Measurements from ENCODE around the gene COPA.
A peak's percentile ranks its signal among the peaks of the same experiment; 100 is the strongest.
"Not testable (repeated sequence)": the region's sequence is repeated elsewhere in the genome, so short reads cannot be mapped to it uniquely, and the experiment has no call there.

COPA gene

GRCh38 chr1:160325252-160325651 is 17.8 kb downstream of the COPA start:
- no peak overlapping the region for H3K4me3 Mint-ChIP-seq
- H3K27ac Mint-ChIP-seq = no peak overlapping the region
- H3K4me1 Mint-ChIP-seq = no peaks in the 10 kb centered on the region
- H3K27me3 Mint-ChIP-seq = no peaks in the 10 kb centered on the region
- no peak for ATAC-seq
- DNase-seq = no peak
- no peaks in the 10 kb centered on the region for H3K9me3 Mint-ChIP-seq
- H3K36me3 Mint-ChIP-seq (ENCODE audit: low read depth) = peaks cover 49% of the 10 kb centered on the region

GRCh38 chr1:160322831-160323230 is 20.2 kb downstream of the COPA start:
- no peak for ATAC-seq
- no peak overlapping the region for H3K27ac Mint-ChIP-seq
- H3K4me1 Mint-ChIP-seq = peaks cover 6% of the 10 kb centered on the region

GRCh38 chr1:160315359-160315758 is 27.7 kb downstream of the COPA start:
- no peaks in the 10 kb centered on the region for H3K27me3 Mint-ChIP-seq
- ATAC-seq (no peak), DNase-seq (no peak)
- H3K9me3 Mint-ChIP-seq = peaks cover 14% of the 10 kb centered on the region
- peak overlapping the region; percentile 40 for H3K27ac Mint-ChIP-seq
- H3K4me3 Mint-ChIP-seq = no peak overlapping the region
- H3K36me3 Mint-ChIP-seq (ENCODE audit: low read depth) = peaks cover 75% of the 10 kb centered on the region
- peaks cover 18% of the 10 kb centered on the region for H3K4me1 Mint-ChIP-seq

More at GRCh38 chr1:160322831-160323230, 20.2 kb downstream of the COPA start:
- Mint-ChIP-seq H3K27me3 (no peaks in the 10 kb centered on the region), H3K36me3 (ENCODE audit: low read depth) (peaks cover 57% of the 10 kb centered on the region), H3K9me3 (peaks cover 1% of the 10 kb centered on the region), H3K4me3 (no peak overlapping the region)
- DNase-seq = no peak

GRCh38 chr1:160309571-160309970 is 33.5 kb downstream of the COPA start:
- no peak overlapping the region for H3K27ac Mint-ChIP-seq
- no peaks in the 10 kb centered on the region for H3K4me1 Mint-ChIP-seq
- H3K9me3 Mint-ChIP-seq = no peaks in the 10 kb centered on the region
- ATAC-seq (no peak), DNase-seq (no peak)
- no peak overlapping the region for H3K4me3 Mint-ChIP-seq
- H3K27me3 Mint-ChIP-seq = no peaks in the 10 kb centered on the region
- peaks cover 62% of the 10 kb centered on the region for H3K36me3 Mint-ChIP-seq (ENCODE audit: low read depth)

GRCh38 chr1:160309185-160309557 is 33.9 kb downstream of the COPA start:
- no peaks in the 10 kb centered on the region for H3K4me1 Mint-ChIP-seq
- ATAC-seq (no peak), DNase-seq (no peak)
- H3K4me3 Mint-ChIP-seq = no peak overlapping the region
- H3K27me3 Mint-ChIP-seq = no peaks in the 10 kb centered on the region
- H3K36me3 Mint-ChIP-seq (ENCODE audit: low read depth) = peaks cover 60% of the 10 kb centered on the region
- H3K9me3 Mint-ChIP-seq = no peaks in the 10 kb centered on the region
- H3K27ac Mint-ChIP-seq = no peak overlapping the region

- no peak overlapping the region for H3K4me3 Mint-ChIP-seq
- H3K36me3 Mint-ChIP-seq (ENCODE audit: low read depth) = peaks cover 56% of the 10 kb centered on the region
- no peak overlapping the region for H3K27ac Mint-ChIP-seq
- ATAC-seq (no peak), DNase-seq (no peak)
- no peaks in the 10 kb centered on the region for H3K9me3 Mint-ChIP-seq
- no peaks in the 10 kb centered on the region for H3K4me1 Mint-ChIP-seq
- H3K27me3 Mint-ChIP-seq = no peaks in the 10 kb centered on the region
Observed at GRCh38 chr1:160308451-160309184, 34.4 kb downstream of the COPA start.

- no peaks in the 10 kb centered on the region for H3K9me3 Mint-ChIP-seq
- H3K27me3 Mint-ChIP-seq = no peaks in the 10 kb centered on the region
- H3K27ac Mint-ChIP-seq = no peak overlapping the region
- ATAC-seq = no peak
- H3K36me3 Mint-ChIP-seq (ENCODE audit: low read depth) = peaks cover 48% of the 10 kb centered on the region
- H3K4me1 Mint-ChIP-seq = no peaks in the 10 kb centered on the region
- DNase-seq = no peak
- H3K4me3 Mint-ChIP-seq = no peak overlapping the region
Observed at GRCh38 chr1:160307118-160307791, 35.8 kb downstream of the COPA start.

GRCh38 chr1:160300173-160300572 is 42.9 kb downstream of the COPA start:
- no peaks in the 10 kb centered on the region for H3K4me1 Mint-ChIP-seq
- peaks cover 50% of the 10 kb centered on the region for H3K36me3 Mint-ChIP-seq (ENCODE audit: low read depth)
- no peaks in the 10 kb centered on the region for H3K9me3 Mint-ChIP-seq
- ATAC-seq (no peak), DNase-seq (no peak)
- no peak overlapping the region for H3K4me3 Mint-ChIP-seq
- no peak overlapping the region for H3K27ac Mint-ChIP-seq
- no peaks in the 10 kb centered on the region for H3K27me3 Mint-ChIP-seq

- ATAC-seq = no peak
- Mint-ChIP-seq H3K9me3 (no peaks in the 10 kb centered on the region), H3K36me3 (ENCODE audit: low read depth) (peaks cover 63% of the 10 kb centered on the region), H3K27ac (no peak overlapping the region), H3K4me3 (no peak overlapping the region), H3K4me1 (no peaks in the 10 kb centered on the region), H3K27me3 (no peaks in the 10 kb centered on the region)
- DNase-seq = no peak
Observed at GRCh38 chr1:160296036-160296435, 47.0 kb downstream of the COPA start.

GRCh38 chr1:160293020-160293968 is 49.8 kb downstream of the COPA start:
- Mint-ChIP-seq H3K36me3 (ENCODE audit: low read depth) (peaks cover 63% of the 10 kb centered on the region), H3K9me3 (no peaks in the 10 kb centered on the region), H3K4me1 (no peaks in the 10 kb centered on the region), H3K27ac (no peak overlapping the region), H3K4me3 (no peak overlapping the region), H3K27me3 (no peaks in the 10 kb centered on the region)
- DNase-seq = no peak
- no peak for ATAC-seq

- no peaks in the 10 kb centered on the region for H3K27me3 Mint-ChIP-seq
- no peaks in the 10 kb centered on the region for H3K9me3 Mint-ChIP-seq
- no peak overlapping the region for H3K4me3 Mint-ChIP-seq
- ATAC-seq = peak; percentile 88
- H3K27ac Mint-ChIP-seq = no peak overlapping the region
- peaks cover 49% of the 10 kb centered on the region for H3K36me3 Mint-ChIP-seq (ENCODE audit: low read depth)
- peak; percentile 57 for DNase-seq
- H3K4me1 Mint-ChIP-seq = no peaks in the 10 kb centered on the region
Observed at GRCh38 chr1:160291248-160292220, 51.5 kb downstream of the COPA start.

- Mint-ChIP-seq H3K4me1 (peaks cover 25% of the 10 kb centered on the region), H3K36me3 (ENCODE audit: low read depth) (peaks cover 30% of the 10 kb centered on the region)
- not testable (repeated sequence) for H3K4me3 Mint-ChIP-seq, H3K9me3 Mint-ChIP-seq, ATAC-seq, H3K27ac Mint-ChIP-seq, H3K27me3 Mint-ChIP-seq, DNase-seq
Observed at GRCh38 chr1:160287769-160288168, 55.3 kb downstream of the COPA start.

GRCh38 chr1:160285506-160285905 is 57.5 kb downstream of the COPA start:
- Mint-ChIP-seq H3K36me3 (ENCODE audit: low read depth) (peaks cover 17% of the 10 kb centered on the region), H3K9me3 (no peaks in the 10 kb centered on the region), H3K4me1 (peaks cover 25% of the 10 kb centered on the region), H3K27me3 (no peaks in the 10 kb centered on the region), H3K27ac (no peak overlapping the region), H3K4me3 (peak overlapping the region; percentile 98)
- ATAC-seq (no peak), DNase-seq (no peak)
